Astrocyte (in vitro differentiated cells and primary cell): Measurements from ENCODE around the gene ZBTB7C. TPM values are rescaled to one million over a fixed set of nuclear protein-coding genes. Genes with fewer than 3 reads are reported as not detected.

Experiments used
- DNase-seq: peaks from one replicate; pipeline ENCODE4 v3.0.0-alpha.2; 2010; ENCODE audit warnings: low read depth
- FAIRE-seq: peaks from 2 replicates; lab custom pipeline; 2011; peaks lifted over from hg19 to GRCh38; lab: Jason Lieb, UNC
- H2AFZ ChIP-seq: 2 replicates; pipeline ENCODE4 v1.6.0; 2012; ENCODE audit warnings: low read depth, low read length, inconsistent platforms
- H3K27ac ChIP-seq: 2 replicates; pipeline ENCODE4 v1.5.1; 2011; ENCODE audit warnings: low read depth, low read length, inconsistent platforms
- H3K27me3 ChIP-seq: 2 replicates; pipeline ENCODE4 v1.6.0; 2011; ENCODE audit warnings: low read length, inconsistent platforms; ENCODE audit not compliant: insufficient read depth
- H3K36me3 ChIP-seq: 2 replicates; pipeline ENCODE4 v1.5.1; 2011; ENCODE audit warnings: low read length, inconsistent platforms; ENCODE audit not compliant: insufficient read depth
- H3K4me1 ChIP-seq: 2 replicates; pipeline ENCODE4 v1.5.1; 2011; ENCODE audit warnings: low read length, inconsistent platforms; ENCODE audit not compliant: insufficient read depth
- H3K4me2 ChIP-seq: 2 replicates; pipeline ENCODE4 v1.6.0; 2012; ENCODE audit warnings: low read length, inconsistent platforms
- H3K4me3 ChIP-seq: 2 replicates; pipeline ENCODE4 v1.5.1; 2011; ENCODE audit warnings: low read depth, mild to moderate bottlenecking, low read length, inconsistent platforms; ENCODE audit not compliant: insufficient read depth
- H3K79me2 ChIP-seq: 2 replicates; pipeline ENCODE4 v1.6.0; 2012; ENCODE audit warnings: mild to moderate bottlenecking, low read length, inconsistent platforms; ENCODE audit not compliant: insufficient read depth
- H3K9ac ChIP-seq: 2 replicates; pipeline ENCODE4 v1.6.0; 2012; ENCODE audit warnings: mild to moderate bottlenecking, low read length, inconsistent platforms
- H3K9me3 ChIP-seq: 2 replicates; pipeline ENCODE4 v1.5.1; 2012; ENCODE audit warnings: low read depth, mild to moderate bottlenecking, low read length, inconsistent platforms; ENCODE audit not compliant: insufficient read depth
- H4K20me1 ChIP-seq: 2 replicates; pipeline ENCODE4 v1.6.0; 2012; ENCODE audit warnings: low read length, inconsistent platforms; ENCODE audit not compliant: insufficient read depth
- H3K27ac Mint-ChIP-seq: one replicate; pipeline ENCODE4 v1.8.0; 2021; ENCODE audit warnings: mild to moderate bottlenecking, mixed read lengths; ENCODE audit not compliant: unreplicated experiment
- H3K27me3 Mint-ChIP-seq: one replicate; pipeline ENCODE4 v1.8.0; 2021; ENCODE audit warnings: low read depth, mixed read lengths; ENCODE audit not compliant: unreplicated experiment
- H3K36me3 Mint-ChIP-seq: one replicate; pipeline ENCODE4 v1.8.0; 2021; ENCODE audit warnings: low read depth, mixed read lengths; ENCODE audit not compliant: unreplicated experiment
- H3K4me1 Mint-ChIP-seq: one replicate; pipeline ENCODE4 v1.8.0; 2021; ENCODE audit warnings: low read depth, mixed read lengths; ENCODE audit not compliant: unreplicated experiment
- H3K4me3 Mint-ChIP-seq: one replicate; pipeline ENCODE4 v1.8.0; 2021; ENCODE audit warnings: mild to moderate bottlenecking, moderate library complexity, mixed read lengths; ENCODE audit not compliant: unreplicated experiment
- H3K9me3 Mint-ChIP-seq: one replicate; pipeline ENCODE4 v1.8.0; 2021; ENCODE audit warnings: mild to moderate bottlenecking, mixed read lengths; ENCODE audit not compliant: unreplicated experiment
- CTCF ChIP-seq: IDR thresholded peaks from 2 replicates; pipeline ENCODE4 v1.5.1; 2011; ENCODE audit warnings: low read depth, mild to moderate bottlenecking, inconsistent platforms, low read length, moderate library complexity; ENCODE audit not compliant: insufficient read depth
- EZH2 ChIP-seq: IDR thresholded peaks from 2 replicates; pipeline ENCODE4 v1.6.1; 2012; ENCODE audit warnings: mild to moderate bottlenecking, low read length, inconsistent platforms; ENCODE audit not compliant: insufficient read depth
- total RNA-seq: library from RNA; stranded (reverse); gene quantifications from 2 replicates; pipeline ENCODE4 v1.2.1, GENCODE V29; 2021

Gene ZBTB7C
- total RNA-seq, 1 donor from 2014 or later = 1.0 TPM

GRCh38 chr18:48179001-48179400 lies 230.2 kb downstream of the ZBTB7C start:
- no peaks in the 10 kb centered on the region for H3K4me1 ChIP-seq
- DNase-seq (no peak), FAIRE-seq (no peak)
- no peak overlapping the region for H3K9ac ChIP-seq
- no peak overlapping the region for H3K27ac ChIP-seq
- peaks cover 25% of the 10 kb centered on the region for H3K27me3 ChIP-seq
- peaks cover 5% of the 10 kb centered on the region for H3K9me3 Mint-ChIP-seq
- TF ChIP-seq CTCF = no peak
- TF ChIP-seq EZH2 = no peak
- H3K27me3 Mint-ChIP-seq = peaks cover 54% of the 10 kb centered on the region
- H3K27ac Mint-ChIP-seq = no peak overlapping the region
- no peaks in the 10 kb centered on the region for H3K79me2 ChIP-seq
- no peak overlapping the region for H3K4me2 ChIP-seq
- H3K9me3 ChIP-seq = no peaks in the 10 kb centered on the region
- peaks cover 2% of the 10 kb centered on the region for H3K36me3 Mint-ChIP-seq
- H2AFZ ChIP-seq = no peak overlapping the region
- H3K4me3 ChIP-seq = no peak overlapping the region
- no peaks in the 10 kb centered on the region for H3K36me3 ChIP-seq
- no peak overlapping the region for H3K4me3 Mint-ChIP-seq
- H3K4me1 Mint-ChIP-seq = no peaks in the 10 kb centered on the region
- H4K20me1 ChIP-seq = no peaks in the 10 kb centered on the region

- Mint-ChIP-seq H3K4me1 (peaks cover 8% of the 10 kb centered on the region), H3K36me3 (peaks cover 2% of the 10 kb centered on the region), H3K27ac (no peak overlapping the region), H3K9me3 (peaks cover 5% of the 10 kb centered on the region), H3K4me3 (no peak overlapping the region), H3K27me3 (peaks cover 55% of the 10 kb centered on the region)
- no peaks in the 10 kb centered on the region for H3K4me1 ChIP-seq
- peaks cover 16% of the 10 kb centered on the region for H3K27me3 ChIP-seq
- H3K27ac ChIP-seq = no peak overlapping the region
- DNase-seq = no peak
- H2AFZ ChIP-seq = no peak overlapping the region
- H3K4me2 ChIP-seq = no peak overlapping the region
- no peak for TF ChIP-seq EZH2
- no peak overlapping the region for H3K4me3 ChIP-seq
- H4K20me1 ChIP-seq = no peaks in the 10 kb centered on the region
- no peak overlapping the region for H3K9ac ChIP-seq
- no peaks in the 10 kb centered on the region for H3K9me3 ChIP-seq
- no peak for FAIRE-seq
- no peaks in the 10 kb centered on the region for H3K79me2 ChIP-seq
- no peaks in the 10 kb centered on the region for H3K36me3 ChIP-seq
Measured at GRCh38 chr18:48176909-48177308, 232.3 kb downstream of the ZBTB7C start.

- Histone ChIP-seq H3K4me3 (no peak overlapping the region), H2AFZ (no peak overlapping the region), H3K4me1 (no peaks in the 10 kb centered on the region), H3K27ac (no peak overlapping the region), H3K27me3 (peaks cover 10% of the 10 kb centered on the region), H3K36me3 (no peaks in the 10 kb centered on the region), H3K9me3 (no peaks in the 10 kb centered on the region), H4K20me1 (no peaks in the 10 kb centered on the region), H3K4me2 (no peak overlapping the region), H3K9ac (no peak overlapping the region), H3K79me2 (no peaks in the 10 kb centered on the region)
- Mint-ChIP-seq H3K27ac (no peak overlapping the region), H3K4me3 (peak overlapping the region; percentile 54), H3K36me3 (peaks cover 4% of the 10 kb centered on the region), H3K9me3 (peaks cover 2% of the 10 kb centered on the region), H3K27me3 (peaks cover 54% of the 10 kb centered on the region), H3K4me1 (peaks cover 9% of the 10 kb centered on the region)
- FAIRE-seq = no peak
- no peak for TF ChIP-seq EZH2
- TF ChIP-seq CTCF = no peak
- DNase-seq = no peak
Measured at GRCh38 chr18:48173557-48173956, 235.6 kb downstream of the ZBTB7C start.
